GM19455 (cell line): ENCODE measurements around the gene TUBG2.

Source experiments
- ATAC-seq: cut with Tn5 transposase; IDR thresholded peaks from one replicate; pipeline ENCODE4 v1.9.1; 2021; ENCODE audit not compliant: unreplicated experiment

TUBG2 gene

DNA sequence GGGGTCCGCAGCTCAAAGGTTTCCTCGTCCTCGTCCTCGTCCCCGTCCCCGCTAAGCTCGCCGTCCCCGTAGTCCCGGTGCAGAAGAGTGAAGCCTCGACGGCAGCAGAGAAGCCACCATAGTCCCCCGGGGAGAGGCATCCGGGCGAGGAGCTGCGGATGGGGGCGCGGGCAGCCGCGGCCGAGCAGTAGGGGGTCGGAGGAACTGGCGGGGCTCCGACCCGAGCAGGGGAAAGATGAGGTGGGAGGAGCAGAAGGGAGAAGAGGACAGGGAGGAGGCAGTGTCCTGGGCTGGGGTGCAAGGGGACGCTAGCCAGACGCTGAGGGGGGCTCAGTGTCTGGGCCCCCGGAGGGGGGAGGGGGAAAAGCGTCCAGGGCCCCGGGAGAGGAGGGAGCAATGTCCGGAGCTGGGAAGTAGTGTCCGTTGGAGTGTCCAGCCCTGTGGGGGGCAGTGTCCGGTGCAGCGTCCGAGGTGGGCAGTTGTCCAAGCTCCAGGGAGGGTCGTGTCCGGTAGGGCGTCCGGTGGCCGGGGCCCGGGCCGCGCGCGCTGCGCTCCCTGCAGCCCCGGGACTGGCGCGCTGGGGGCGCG lies 17.4 kb downstream of the TUBG2 start, which contains the start of gene PLEKHH3:
Gene PLEKHH3, minus strand, starts transcription at position 571 of the 588 bp plus-strand sequence. Its CDS starts 431 bp downstream, at position 140.
- ATAC-seq, result no peak

DNA sequence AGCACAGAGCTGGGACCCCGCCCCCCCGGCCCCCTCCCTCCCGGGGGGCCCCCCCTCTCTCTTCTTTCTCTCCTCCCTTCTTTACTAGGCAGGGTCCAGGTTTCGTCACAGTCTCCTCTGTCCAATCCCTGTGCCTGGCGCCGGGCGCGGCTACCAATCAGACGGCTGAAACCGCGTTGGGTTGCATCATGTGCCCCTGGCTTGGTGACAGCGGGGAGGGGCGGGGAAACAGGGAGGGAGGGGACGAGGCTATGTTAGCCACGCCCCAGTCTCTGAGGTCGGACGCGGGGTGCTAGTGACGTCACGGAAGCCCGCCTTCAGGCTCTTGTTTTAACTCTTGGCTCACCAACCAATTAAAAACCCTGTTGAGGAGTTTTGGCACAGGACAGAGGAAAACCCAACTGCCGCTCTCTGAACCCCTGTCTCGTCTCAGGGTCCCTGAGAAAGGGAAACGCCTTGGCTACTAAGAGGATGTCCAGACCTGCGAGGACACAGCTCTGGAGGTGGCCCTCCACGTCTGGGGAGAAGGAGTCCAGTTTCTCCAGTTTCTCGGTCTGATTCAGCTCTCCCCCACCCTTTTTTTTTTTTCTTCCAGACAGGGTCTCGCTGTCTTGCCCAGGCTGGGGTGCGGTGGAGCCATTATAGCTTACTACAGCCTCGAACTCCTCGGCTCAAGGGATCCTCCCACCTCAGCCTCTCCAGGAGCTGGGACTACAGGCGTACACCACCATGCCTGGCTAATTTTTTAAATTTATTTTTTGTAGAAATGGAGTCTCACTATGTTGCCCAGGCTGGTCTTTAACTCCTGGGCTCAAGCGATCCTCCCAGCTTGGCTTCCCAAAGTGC lies 18.2 kb downstream of the TUBG2 start:
- peak; percentile 57 for ATAC-seq

DNA sequence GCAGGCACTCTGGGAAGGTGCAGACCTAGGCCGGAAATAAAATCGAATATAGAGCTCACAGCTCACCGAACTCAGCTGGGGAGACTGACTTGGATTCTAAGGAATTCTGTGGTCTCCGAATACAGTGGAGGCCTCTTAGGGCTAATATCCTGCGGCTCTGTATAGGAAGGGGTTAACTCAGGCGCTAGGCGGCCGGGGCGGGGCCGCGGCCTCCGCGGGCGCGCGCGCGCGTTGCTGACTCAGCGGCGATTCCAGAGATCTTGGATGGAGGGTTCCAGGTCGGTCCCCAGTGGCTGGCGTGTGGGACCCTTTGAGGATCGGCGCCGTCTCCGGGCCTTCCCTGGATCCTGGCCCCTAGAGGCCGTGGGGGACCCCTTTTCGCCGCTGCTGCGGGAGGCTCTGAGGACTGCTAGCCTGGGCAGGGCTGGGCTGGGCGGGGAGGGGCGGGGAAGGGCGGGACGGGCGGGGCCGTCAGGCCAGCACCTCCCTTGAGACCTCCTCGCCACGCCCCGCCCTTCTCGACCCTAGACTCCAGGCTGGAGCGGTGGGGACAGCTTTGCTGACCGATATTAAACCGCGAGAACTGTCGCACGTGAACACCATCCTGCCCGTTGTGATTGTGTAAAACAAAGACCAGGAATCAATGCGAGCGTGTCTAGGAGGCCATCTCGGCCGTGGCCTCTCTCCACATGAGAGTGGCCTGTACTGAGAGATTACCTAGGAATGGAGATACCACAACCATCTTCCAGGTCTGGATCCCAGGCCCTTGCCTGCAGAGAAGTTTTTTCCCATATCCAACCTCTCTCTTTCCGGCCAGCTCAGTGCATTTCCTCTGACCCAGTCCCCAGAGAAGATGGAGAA lies 19.1 kb downstream of the TUBG2 start:
- ATAC-seq, result no peak

DNA sequence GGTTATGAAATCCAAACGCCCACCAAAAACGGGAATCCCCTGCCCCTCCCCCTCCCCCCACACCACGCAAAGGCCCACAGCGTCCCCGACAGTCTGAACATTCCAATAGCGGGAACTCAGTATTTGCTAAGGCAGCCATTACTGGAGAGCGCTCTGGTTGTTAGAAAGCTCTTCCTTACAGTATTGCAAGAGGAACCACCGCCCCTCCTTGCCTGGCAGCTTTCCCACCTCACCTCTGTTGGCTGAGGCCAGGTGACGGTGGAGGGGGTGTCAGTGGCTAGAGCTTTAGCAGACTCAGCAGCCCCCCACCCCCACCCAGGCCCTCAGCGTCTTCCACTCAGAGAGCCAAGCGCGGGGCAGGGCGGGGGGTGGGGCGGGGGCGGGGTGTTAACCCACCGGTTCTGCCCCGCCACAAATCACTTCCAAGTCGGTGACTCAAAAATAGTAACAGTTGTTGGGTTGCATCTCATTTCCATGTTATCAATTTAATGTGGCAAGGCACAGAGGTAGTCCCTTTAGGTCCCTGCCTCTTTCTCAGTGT lies 19.9 kb downstream of the TUBG2 start:
- ATAC-seq, result no peak

DNA sequence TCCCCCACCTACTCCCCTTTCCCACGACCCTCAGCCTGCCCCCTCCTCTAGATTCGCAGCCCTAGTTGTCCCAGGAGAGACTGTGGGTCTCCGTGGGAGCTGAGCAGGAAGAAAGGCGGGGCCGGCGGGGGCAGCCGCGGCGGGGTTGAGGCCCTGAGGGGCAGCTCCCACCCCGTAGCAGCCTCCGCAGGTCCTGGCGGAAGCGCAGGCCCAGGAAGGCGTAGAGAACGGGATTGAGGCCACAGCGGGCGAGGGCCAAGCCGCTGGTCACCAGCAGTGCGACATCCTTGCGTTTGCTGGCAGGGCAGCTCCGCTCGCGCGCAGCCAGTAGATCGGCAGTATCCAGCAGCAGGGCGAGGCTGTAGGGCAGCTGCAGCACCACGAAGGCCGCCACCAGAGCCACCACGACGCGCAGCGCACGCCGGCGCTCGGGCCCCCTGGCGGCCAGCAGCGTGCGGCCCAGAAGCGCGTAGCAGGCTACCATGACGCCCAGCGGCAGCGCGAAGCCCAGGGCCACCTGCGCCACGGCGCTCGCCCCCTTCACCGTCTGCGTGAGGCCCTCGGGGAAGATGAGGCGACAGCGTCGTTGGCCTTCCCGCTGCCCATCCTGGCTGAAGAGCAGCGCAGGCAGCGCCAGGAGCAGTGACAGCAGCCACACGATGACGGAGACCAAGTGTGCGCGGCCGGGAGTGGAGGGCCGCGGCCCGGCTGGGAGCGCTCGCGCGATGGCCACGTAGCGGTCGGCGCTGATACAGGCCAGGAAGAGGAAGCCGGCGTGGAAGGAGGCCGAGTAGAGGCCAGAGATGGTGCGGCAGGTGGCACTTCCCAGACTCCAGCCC lies 20.6 kb downstream of the TUBG2 start:
- no peak for ATAC-seq

DNA sequence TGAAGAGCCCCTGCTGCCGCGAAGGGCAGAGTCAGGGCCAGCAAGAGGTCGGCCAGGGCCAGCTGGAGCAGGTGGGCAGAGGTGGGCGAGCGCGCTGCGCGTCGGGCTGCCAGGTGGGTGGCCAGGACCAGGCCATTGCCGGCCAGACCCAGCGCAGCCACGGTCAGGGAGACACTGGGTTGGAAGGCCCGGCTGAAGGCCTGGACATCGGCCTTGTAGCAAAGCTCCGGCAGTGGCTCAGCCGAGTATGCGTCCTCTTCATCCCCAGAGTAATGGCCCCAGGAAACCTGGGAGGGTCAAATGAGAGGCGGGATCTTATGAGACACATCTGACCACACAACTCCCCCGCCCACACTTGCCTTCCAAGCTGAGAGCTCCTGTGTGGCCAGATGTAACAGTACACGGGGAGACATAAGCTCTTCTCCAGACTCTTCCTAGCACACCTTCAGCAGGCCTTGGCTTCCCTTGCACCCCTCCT lies 21.3 kb downstream of the TUBG2 start:
- ATAC-seq, result no peak

DNA sequence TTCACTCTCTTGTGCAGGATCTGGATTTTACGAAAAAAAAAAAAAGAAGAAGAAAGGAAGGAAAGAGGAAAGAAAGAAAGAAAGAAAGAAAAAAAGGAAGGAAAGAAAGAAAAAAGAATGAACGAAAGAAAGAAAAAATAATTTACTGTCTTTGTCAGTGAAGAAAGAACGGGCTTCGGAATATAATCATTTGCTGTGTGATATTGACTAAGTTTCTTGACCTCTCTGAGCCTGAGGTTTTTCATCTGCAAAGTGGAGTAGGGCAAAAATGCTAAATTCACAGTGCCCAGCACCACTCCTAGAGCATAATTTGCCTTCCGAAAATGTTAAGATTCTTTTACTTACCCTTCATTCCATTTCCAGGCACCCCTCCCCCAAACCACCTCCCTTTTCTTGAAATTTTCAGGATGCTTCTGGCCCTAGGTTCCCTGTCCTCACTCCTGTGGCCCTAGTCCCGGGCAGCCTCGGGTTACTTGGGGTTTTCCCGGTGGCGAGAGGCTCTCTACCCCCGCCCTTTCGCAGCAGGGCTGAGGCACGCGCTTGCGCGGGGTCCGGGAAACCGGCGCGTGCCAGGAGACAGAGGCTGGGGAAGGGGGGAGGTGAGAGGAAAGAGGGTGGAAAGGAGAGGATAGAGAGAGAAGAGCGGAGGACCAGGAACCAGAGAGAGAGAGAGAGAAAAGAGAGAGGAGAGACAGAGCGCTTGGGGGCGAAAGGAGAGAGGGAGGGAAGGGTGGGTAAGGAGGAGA lies 23.1 kb downstream of the TUBG2 start, which contains the start of gene CNTNAP1:
Gene CNTNAP1, plus strand, starts transcription at position 556 of the 746 bp plus-strand sequence. CDS start 299 bp downstream, outside the sequence.
- no peak for ATAC-seq

DNA sequence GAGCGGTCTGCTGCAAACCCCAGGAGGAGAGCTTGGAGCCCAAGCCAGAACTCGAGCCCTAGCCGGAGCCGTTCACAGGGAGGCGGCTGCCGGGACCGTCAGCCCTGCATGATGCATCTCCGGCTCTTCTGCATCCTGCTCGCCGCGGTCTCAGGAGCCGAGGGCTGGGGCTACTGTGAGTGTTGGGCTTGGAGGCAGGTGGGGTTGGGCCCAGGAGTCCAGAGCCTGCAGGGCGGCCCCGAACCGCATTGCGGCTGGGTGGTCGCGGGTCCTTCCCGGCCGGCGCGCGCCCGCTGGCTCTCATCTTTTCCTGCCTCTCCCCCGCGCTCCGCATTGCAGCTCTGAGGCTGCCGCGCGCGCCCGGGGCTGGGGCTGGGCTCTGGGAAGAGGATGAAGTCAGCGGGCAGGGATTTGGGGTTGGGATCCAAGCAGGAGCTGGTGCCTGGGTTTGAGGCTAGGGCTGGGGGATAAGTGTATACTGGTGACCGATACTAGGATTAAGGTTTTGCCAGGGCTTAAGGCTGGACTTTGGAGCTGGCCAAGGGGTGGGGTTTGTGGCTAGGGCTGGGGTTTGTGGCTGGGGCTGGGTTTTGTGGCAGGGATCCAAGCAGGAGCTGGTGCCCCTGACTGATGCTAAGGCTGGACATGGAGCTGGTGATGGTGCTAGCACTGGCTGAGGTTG lies 23.8 kb downstream of the TUBG2 start:
- ATAC-seq, result no peak

DNA sequence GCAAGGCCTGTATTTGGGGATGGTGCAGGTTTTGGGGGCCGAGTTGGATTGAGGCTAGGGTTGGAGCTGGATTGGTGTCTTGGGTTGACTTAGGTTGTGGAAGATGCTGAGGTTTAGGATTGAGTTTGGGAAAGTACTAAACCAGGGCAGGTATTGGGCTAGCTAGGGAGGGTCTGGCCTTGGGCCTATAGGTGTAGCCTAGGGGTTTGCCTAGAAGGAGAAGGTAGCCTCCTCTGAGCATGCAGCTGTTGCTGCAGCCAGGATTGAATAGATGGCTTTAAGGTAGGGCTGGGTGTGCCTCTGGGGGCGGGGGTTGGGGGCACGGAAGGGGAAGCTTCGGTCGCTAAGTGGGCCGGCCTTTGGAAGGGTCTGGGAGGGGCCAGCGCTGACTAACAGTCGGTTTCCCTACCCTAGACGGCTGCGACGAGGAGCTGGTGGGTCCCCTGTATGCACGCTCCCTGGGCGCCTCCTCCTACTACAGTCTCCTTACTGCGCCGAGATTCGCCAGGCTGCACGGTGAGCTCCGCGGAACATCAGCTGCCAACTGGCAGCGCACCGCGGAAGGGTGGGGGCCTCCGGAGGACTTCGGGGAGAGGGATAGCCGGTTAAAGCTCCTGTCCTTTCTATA lies 24.4 kb downstream of the TUBG2 start:
- no peak for ATAC-seq

DNA sequence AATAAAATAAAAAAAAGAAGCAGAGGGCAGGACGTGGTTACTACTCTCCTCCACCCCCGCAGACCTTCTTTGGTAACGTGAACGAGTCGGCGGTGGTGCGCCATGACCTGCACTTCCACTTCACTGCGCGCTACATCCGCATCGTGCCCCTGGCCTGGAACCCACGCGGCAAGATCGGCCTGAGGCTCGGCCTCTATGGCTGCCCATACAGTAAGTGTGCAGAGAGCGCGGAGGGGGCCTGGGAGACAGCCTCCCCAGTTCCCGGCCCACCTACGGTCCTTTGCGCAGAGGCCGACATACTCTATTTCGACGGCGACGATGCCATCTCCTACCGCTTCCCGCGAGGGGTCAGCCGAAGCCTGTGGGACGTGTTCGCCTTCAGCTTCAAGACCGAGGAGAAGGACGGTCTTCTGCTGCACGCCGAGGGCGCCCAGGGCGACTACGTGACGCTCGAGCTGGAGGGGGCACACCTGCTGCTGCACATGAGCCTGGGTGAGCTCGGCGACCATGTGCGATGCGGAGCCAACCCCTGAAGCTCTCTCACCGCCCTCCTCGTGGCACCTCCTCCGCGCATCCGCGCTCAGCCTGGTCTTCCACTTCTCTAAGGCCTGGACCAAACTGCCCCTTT lies 26.0 kb downstream of the TUBG2 start:
- no peak for ATAC-seq

DNA sequence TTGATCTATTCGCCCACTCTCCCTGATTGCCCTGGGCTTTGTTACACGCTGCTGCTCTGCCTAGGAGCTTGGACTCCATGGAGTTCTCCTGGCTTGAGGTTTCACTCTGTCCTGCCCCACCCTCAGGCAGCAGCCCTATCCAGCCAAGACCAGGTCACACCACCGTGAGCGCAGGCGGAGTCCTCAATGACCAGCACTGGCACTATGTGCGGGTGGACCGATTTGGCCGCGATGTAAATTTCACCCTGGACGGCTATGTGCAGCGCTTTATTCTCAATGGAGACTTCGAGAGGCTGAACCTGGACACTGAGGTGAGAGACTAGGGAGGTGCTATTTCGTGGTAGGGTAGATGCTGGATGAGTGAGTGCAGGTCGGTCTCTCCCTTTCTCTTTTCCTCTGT lies 26.7 kb downstream of the TUBG2 start:
- no peak for ATAC-seq

DNA sequence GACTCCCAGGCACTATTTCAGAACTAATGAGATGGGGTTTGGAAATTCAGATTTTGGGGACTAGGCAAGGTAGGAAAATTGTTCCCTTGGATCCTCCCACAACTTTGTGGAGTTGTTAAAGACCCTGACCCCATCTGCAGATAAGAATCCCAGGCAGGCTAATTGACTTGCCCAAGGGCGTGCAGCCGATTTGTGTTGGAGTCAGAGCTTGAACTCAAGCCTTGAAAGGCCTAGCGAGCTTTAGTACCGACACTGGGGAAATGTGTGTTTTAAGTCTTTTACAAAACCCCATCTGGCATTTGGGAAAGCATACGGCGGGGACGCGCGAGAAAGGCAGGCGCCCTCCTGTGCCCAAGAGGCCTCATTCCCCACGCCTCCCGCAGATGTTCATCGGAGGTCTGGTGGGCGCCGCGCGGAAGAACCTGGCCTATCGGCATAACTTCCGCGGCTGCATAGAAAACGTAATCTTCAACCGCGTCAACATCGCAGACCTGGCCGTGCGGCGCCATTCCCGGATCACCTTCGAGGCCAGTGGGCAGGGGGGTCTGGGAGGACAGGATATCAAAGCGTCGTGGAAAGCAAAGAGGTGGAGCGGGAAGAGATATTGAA lies 27.5 kb downstream of the TUBG2 start:
- no peak for ATAC-seq

DNA sequence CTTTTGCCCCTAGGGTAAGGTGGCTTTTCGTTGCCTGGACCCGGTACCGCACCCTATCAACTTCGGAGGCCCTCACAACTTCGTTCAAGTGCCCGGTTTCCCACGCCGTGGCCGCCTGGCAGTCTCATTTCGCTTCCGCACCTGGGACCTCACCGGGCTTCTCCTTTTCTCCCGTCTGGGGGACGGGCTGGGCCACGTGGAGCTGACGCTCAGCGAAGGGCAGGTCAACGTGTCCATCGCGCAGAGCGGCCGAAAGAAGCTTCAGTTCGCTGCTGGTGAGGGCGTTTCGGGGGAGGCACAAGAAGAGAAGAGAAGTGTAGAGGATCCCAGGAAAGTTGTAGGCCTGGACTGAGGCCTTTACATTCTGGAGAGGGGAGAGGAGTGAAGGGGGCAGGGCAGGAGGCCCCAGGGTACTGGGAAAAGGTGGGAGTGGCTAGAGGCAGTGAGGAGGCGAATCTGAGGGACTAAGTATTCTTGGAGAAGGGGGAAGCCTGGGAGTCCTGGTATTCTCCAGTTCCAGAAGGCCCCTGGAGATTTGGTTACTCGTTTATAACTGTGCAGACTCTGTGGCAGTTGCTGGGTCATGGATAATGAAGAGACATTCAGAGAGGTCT lies 28.7 kb downstream of the TUBG2 start:
- no peak for ATAC-seq

DNA sequence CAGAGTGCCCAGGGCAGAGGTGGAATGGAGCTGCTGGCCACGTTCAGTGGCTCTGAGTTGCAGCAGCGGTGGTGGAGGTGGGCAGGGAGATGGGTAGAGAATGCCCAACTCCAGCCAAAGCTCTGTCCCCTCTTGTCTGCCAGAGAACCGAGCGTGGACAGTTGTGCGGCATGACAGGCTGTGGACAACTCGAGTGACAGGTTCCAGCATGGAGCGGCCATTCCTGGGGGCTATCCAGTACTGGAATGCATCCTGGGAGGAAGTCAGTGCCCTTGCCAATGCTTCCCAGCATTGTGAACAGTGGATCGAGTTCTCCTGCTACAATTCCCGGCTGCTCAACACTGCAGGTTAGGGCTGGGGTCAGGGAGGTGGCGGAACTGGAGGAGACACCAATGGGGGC lies 31.5 kb downstream of the TUBG2 start:
- ATAC-seq, result no peak

DNA sequence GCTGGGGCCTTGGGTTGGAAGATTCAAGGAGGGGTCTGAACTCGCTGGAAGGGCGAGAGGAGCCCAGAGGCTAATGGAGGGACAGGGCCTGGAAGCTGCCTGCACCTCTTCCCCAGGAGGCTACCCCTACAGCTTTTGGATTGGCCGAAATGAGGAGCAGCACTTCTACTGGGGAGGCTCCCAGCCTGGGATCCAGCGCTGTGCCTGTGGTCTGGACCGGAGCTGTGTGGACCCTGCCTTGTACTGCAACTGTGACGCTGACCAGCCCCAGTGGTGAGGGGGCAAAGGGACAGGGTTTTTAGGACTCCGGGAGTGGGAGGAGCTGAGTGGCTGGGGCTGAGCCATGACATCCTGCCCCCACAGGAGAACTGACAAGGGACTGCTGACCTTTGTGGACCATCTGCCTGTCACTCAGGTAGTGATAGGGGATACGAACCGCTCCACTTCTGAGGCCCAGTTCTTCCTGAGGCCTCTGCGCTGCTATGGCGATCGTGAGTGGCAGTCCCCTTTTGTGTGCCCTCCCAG lies 32.0 kb downstream of the TUBG2 start:
- ATAC-seq, result no peak

DNA sequence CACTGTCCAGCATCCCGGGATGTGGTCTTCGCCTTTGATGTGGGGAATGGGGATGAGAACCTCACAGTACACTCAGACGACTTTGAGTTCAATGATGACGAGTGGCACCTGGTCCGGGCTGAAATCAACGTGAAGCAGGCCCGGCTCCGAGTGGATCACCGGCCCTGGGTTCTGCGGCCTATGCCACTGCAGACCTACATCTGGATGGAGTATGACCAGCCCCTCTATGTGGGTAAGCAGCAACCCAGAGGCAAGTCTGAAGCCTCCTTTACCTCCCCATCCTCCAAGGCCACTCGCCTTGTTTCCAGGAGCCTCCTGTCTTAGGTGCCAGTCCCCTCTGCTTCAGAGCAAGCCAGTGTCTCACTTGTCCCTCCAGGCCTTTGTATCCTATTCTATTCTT lies 33.4 kb downstream of the TUBG2 start:
- ATAC-seq, result no peak

DNA sequence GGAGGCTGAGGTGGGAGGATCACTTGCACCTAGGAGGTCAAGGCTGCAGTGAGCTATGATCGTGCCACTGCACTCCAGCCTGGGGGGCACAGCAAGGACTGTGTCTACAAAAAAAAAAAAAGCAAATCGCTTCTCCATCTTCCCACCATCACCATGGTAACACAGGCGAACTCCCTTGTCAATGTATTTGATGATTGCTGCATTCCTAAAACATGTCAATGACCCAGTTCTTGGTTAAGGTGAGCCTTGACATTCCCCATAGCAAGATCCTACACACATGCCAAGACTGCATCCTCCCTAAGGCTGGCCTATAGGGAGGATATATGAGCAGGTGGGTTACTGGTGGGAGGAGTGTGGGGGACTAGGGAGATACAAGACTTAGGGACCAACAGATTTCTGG lies 35.4 kb downstream of the TUBG2 start:
- ATAC-seq, result no peak
